Frontal cortex (tissue), 4 donors: ENCODE measurements around the gene PSME1. TPM values are rescaled to one million over a fixed set of nuclear protein-coding genes. Genes with fewer than 3 reads are reported as not detected.
A peak's percentile ranks its signal among the peaks of the same experiment; 100 is the strongest.

Source experiments
- DNase-seq, 2 donors: peaks; one replicate each; pipeline ENCODE4 v3.0.0; 2012; ENCODE audit warnings: low spot score in 2 of 2
- FAIRE-seq: peaks from 2 replicates; lab custom pipeline; 2012; peaks lifted over from hg19 to GRCh38; lab: Jason Lieb, UNC
- total RNA-seq: library from RNA; depleted of rRNA; stranded (reverse); fragments of >200 nt; gene quantifications from one replicate; pipeline ENCODE4 v1.2.3, GENCODE V29; 2014
- donor health status: control.
- donor health status: control.
- donor health status: control.

The PSME1 gene
- total RNA-seq, 1 donor from 2014 or later, result 20.4 TPM

GRCh38 chr14:24123424-24124417 lies 12.3 kb upstream of the PSME1 start:
- DNase-seq (no peak), FAIRE-seq (no peak)

GRCh38 chr14:24126939-24127338 lies 9.1 kb upstream of the PSME1 start:
- DNase-seq, result no peak
- FAIRE-seq, result no peak

GRCh38 chr14:24127673-24128072 lies 8.3 kb upstream of the PSME1 start:
- FAIRE-seq, result no peak
- no peak for DNase-seq

- no peak for FAIRE-seq
- DNase-seq, result no peak
Measured at GRCh38 chr14:24129410-24129998, 6.5 kb upstream of the PSME1 start.

GRCh38 chr14:24130380-24130716 lies 5.6 kb upstream of the PSME1 start, which contains the start of gene FITM1:
Gene FITM1, plus strand, starts transcription at chr14:24130659. Its CDS starts 905 bp downstream, at chr14:24131564.
- DNase-seq (no peak), FAIRE-seq (no peak)

- FAIRE-seq (no peak), DNase-seq (no peak)
Measured at GRCh38 chr14:24130717-24131548, 5.1 kb upstream of the PSME1 start.

- FAIRE-seq, result no peak
- DNase-seq, result no peak
Measured at GRCh38 chr14:24131549-24131966, 4.4 kb upstream of the PSME1 start.

- DNase-seq (no peak), FAIRE-seq (no peak)
Measured at GRCh38 chr14:24132061-24132685, 3.8 kb upstream of the PSME1 start.

- no peak for DNase-seq
- no peak for FAIRE-seq
Measured at GRCh38 chr14:24132976-24133375, 3.0 kb upstream of the PSME1 start.

- DNase-seq, result no peak
- no peak for FAIRE-seq
Measured at GRCh38 chr14:24133735-24134134, 2.3 kb upstream of the PSME1 start.

GRCh38 chr14:24135584-24135833 lies 485 bp upstream of the PSME1 start:
- DNase-seq (no peak), FAIRE-seq (no peak)

GRCh38 chr14:24136684-24137528 lies 912 bp downstream of the PSME1 start:
- no peak for DNase-seq
- no peak for FAIRE-seq

- FAIRE-seq (no peak), DNase-seq (no peak)
Measured at GRCh38 chr14:24137529-24138395, 1.8 kb downstream of the PSME1 start.

GRCh38 chr14:24138396-24139271 lies 2.6 kb downstream of the PSME1 start:
- FAIRE-seq (no peak), DNase-seq (no peak)

- no peak for FAIRE-seq
- DNase-seq, result no peak
Measured at GRCh38 chr14:24139272-24139934, 3.4 kb downstream of the PSME1 start.

- DNase-seq (peak; percentile 98), FAIRE-seq (no peak)
Measured at GRCh38 chr14:24141097-24141880, 5.3 kb downstream of the PSME1 start, which contains the start of gene EMC9. Gene EMC9, minus strand, starts transcription at chr14:24141591. Its CDS starts 287 bp downstream, at chr14:24141304.
